ENCODE results near the gene SLC9A3.

Gene SLC9A3

DNA sequence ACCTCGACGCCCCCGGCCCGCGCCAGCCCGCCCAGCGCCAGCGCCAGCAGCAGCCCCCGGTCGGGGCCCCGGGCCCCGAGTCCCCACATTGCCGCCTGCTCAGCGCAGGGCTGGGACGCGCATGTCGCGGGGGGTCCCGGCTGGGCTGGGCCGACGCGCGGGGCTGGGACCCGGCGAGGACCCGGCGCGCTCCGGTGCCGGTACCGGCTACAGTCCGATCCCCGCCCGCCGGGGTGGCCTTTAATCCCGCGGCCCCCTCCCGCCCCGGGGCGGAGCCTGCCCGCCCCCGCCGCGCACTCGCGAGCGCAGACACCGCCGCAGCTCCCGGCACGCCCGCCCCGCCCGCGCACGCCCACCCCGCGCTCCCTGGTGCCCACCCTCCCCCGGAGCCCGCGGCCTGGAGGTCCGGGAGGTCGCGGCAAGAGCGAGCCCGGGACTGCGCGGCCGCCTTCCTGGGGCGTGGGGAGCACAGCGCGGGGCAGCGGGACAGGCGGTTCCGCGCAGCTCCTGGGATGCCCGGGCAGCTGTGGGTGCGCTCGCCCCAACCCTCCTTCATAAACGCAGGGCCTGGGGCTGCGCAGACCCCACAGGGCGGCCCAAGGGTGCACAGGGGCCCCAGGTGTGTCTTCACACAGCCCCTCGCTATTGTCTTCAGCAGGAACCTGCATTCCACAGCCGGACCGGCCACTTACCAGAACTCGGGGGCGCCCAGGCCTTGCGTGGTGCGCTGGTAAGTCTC lies at the start of gene SLC9A3:
Gene SLC9A3, minus strand, starts transcription at position 216 of the 739 bp plus-strand sequence.
- Histone ChIP-seq H3K4me3 (ENCODE audit: low read depth in 1 of 2, low read length in 2 of 2) (no peak within 1 kb of the TSS), H3K9ac (ENCODE audit: low read depth, low read length) (no peak within 1 kb of the TSS), H3K36me3 (ENCODE audit: insufficient read depth, low read length) (no peaks in the 10 kb centered on the region)

DNA sequence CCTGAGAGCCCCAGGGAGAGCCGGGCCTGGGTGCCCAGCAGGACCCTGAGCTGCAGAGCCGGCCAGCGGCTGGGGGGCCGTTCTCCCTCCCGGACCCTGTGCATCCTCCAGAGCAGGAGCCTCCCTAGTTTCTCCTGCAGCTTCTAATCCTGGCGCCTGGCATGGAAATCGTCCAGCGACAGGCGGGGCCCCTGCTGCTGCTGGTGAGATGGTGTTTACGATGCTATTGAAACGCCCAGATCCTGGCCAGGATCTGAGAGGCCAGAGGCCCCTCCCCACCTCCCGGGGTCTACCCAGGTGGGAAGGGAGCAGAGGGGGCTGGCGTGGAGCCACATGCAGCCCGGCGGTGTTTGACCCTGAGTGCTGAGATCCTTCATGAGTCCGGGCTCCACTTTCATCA lies 49.7 kb upstream of the SLC9A3 start:
- ATAC-seq (ENCODE audit: insufficient read depth, low read depth) (no peak), DNase-seq (no peak)
- H3K4me2 ChIP-seq (ENCODE audit: insufficient read depth, low read length) = no peak overlapping the region
- H3K27ac ChIP-seq (ENCODE audit: low read length) = no peak overlapping the region
- H3K4me1 ChIP-seq (ENCODE audit: insufficient read depth, low read length) = no peaks in the 10 kb centered on the region
- H3K4me3 ChIP-seq (ENCODE audit: low read depth in 1 of 2, low read length in 2 of 2) = no peak overlapping the region
- no peaks in the 10 kb centered on the region for H3K79me2 ChIP-seq (ENCODE audit: insufficient read depth, low read length)
- H3K36me3 ChIP-seq (ENCODE audit: insufficient read depth, low read length) = no peaks in the 10 kb centered on the region
- peaks cover 6% of the 10 kb centered on the region for H3K9me3 ChIP-seq (ENCODE audit: insufficient read depth, low read length, severe bottlenecking)
- H3K9ac ChIP-seq (ENCODE audit: low read depth, low read length) = no peak overlapping the region
- H3K27me3 ChIP-seq (ENCODE audit: insufficient read depth, low read length, poor library complexity) = no peaks in the 10 kb centered on the region
- no peak for TF ChIP-seq EZH2 (IDR thresholded peaks at IDR 0.05; ENCODE audit: borderline replicate concordance, low read depth, low read length, severe bottlenecking)
- TF ChIP-seq, protein P1, sequence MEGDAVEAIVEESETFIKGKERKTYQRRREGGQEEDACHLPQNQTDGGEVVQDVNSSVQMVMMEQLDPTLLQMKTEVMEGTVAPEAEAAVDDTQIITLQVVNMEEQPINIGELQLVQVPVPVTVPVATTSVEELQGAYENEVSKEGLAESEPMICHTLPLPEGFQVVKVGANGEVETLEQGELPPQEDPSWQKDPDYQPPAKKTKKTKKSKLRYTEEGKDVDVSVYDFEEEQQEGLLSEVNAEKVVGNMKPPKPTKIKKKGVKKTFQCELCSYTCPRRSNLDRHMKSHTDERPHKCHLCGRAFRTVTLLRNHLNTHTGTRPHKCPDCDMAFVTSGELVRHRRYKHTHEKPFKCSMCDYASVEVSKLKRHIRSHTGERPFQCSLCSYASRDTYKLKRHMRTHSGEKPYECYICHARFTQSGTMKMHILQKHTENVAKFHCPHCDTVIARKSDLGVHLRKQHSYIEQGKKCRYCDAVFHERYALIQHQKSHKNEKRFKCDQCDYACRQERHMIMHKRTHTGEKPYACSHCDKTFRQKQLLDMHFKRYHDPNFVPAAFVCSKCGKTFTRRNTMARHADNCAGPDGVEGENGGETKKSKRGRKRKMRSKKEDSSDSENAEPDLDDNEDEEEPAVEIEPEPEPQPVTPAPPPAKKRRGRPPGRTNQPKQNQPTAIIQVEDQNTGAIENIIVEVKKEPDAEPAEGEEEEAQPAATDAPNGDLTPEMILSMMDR (IDR thresholded peaks at IDR 0.05; ENCODE audit: borderline replicate concordance, extremely low read depth, low read length, poor library complexity, severe bottlenecking) = no peak
- 0 out of 2 replicates have a peak, but pooled peaks cover 4% of the 10 kb centered on the region for H4K20me1 ChIP-seq (ENCODE audit: insufficient read depth, low read length)
- no peak overlapping the region for H2AFZ ChIP-seq (ENCODE audit: low read depth, low read length)

More for the DNA sequence above, at the start of gene SLC9A3:
- Histone ChIP-seq H3K4me1 (ENCODE audit: insufficient read depth, low read length) (peaks cover 8% of the 10 kb centered on the region), H4K20me1 (ENCODE audit: insufficient read depth, low read length) (no peaks in the 10 kb centered on the region), H3K79me2 (ENCODE audit: insufficient read depth, low read length) (no peaks in the 10 kb centered on the region), H3K27ac (ENCODE audit: low read length) (no peak within 1 kb of the TSS), H2AFZ (ENCODE audit: low read depth, low read length) (no peak within 1 kb of the TSS), H3K9me3 (ENCODE audit: insufficient read depth, low read length, severe bottlenecking) (no peaks in the 10 kb centered on the region), H3K4me2 (ENCODE audit: insufficient read depth, low read length) (no peak within 1 kb of the TSS), H3K27me3 (ENCODE audit: insufficient read depth, low read length, poor library complexity) (no peaks in the 10 kb centered on the region)
- ATAC-seq (ENCODE audit: insufficient read depth, low read depth) (no peak), DNase-seq (no peak)
- TF ChIP-seq EZH2 (IDR thresholded peaks at IDR 0.05; ENCODE audit: borderline replicate concordance, low read depth, low read length, severe bottlenecking) = no peak
- TF ChIP-seq, protein P1 (IDR thresholded peaks at IDR 0.05; ENCODE audit: borderline replicate concordance, extremely low read depth, low read length, poor library complexity, severe bottlenecking) = no peak

DNA sequence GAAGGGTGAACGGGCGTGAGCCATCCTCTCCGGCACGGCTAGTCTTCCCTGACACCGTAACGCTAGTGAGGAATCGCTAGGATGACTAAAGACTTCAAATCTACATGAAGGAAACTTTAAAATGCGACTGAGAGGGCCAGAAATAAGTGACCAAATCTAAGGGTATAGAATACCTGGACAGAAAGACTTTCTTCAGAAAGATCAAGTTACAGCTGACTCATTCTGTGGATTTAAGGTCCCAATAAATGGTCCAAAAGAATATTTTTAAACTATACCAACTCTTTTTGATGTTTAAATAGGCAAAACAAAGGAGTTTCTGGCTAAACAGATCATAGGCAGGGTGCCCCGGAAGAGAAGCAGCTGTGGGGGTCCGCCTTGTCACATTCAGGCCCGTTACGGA lies 49.0 kb upstream of the SLC9A3 start:
- Histone ChIP-seq H3K9me3 (ENCODE audit: insufficient read depth, low read length, severe bottlenecking) (peaks cover 6% of the 10 kb centered on the region), H2AFZ (ENCODE audit: low read depth, low read length) (no peak overlapping the region), H3K79me2 (ENCODE audit: insufficient read depth, low read length) (no peaks in the 10 kb centered on the region), H3K4me2 (ENCODE audit: insufficient read depth, low read length) (no peak overlapping the region), H3K9ac (ENCODE audit: low read depth, low read length) (no peak overlapping the region), H3K27ac (ENCODE audit: low read length) (no peak overlapping the region), H3K36me3 (ENCODE audit: insufficient read depth, low read length) (no peaks in the 10 kb centered on the region), H3K27me3 (ENCODE audit: insufficient read depth, low read length, poor library complexity) (no peaks in the 10 kb centered on the region), H4K20me1 (ENCODE audit: insufficient read depth, low read length) (0 out of 2 replicates have a peak, but pooled peaks cover 4% of the 10 kb centered on the region), H3K4me1 (ENCODE audit: insufficient read depth, low read length) (no peaks in the 10 kb centered on the region), H3K4me3 (ENCODE audit: low read depth in 1 of 2, low read length in 2 of 2) (no peak overlapping the region)
- TF ChIP-seq EZH2 (IDR thresholded peaks at IDR 0.05; ENCODE audit: borderline replicate concordance, low read depth, low read length, severe bottlenecking) = no peak
- TF ChIP-seq, protein P1 (IDR thresholded peaks at IDR 0.05; ENCODE audit: borderline replicate concordance, extremely low read depth, low read length, poor library complexity, severe bottlenecking) = no peak
- ATAC-seq (ENCODE audit: insufficient read depth, low read depth) (no peak), DNase-seq (no peak)

Measured in DND-41 (cell line).